Activated gamma-delta T cell (primary cell): ENCODE measurements around the gene ARHGEF11.

Source experiments
- DNase-seq: peaks from one replicate; lab custom pipeline; 2025; lab: John Stamatoyannopoulos, UW

Gene ARHGEF11

GRCh38 chr1:156895927-156896326 lies 149.6 kb downstream of the ARHGEF11 start:
- DNase-seq, result no peak

- no peak for DNase-seq
Observed at GRCh38 chr1:156895455-156895812, 150.1 kb downstream of the ARHGEF11 start.

- no peak for DNase-seq
Observed at GRCh38 chr1:156894711-156895454, 150.7 kb downstream of the ARHGEF11 start.

GRCh38 chr1:156894001-156894400 lies 151.5 kb downstream of the ARHGEF11 start:
- no peak for DNase-seq

GRCh38 chr1:156893048-156893953 lies 152.2 kb downstream of the ARHGEF11 start, which contains the start of gene PEAR1:
Gene PEAR1, plus strand, starts transcription at chr1:156893718. Its CDS starts 10,209 bp downstream, at chr1:156903927.
- DNase-seq, result no peak

GRCh38 chr1:156892190-156893047 lies 153.1 kb downstream of the ARHGEF11 start:
- DNase-seq, result peak; percentile 68

- DNase-seq, result no peak
Observed at GRCh38 chr1:156889802-156890580, 155.6 kb downstream of the ARHGEF11 start.

GRCh38 chr1:156887734-156888133 lies 157.8 kb downstream of the ARHGEF11 start:
- no peak for DNase-seq

- no peak for DNase-seq
Observed at GRCh38 chr1:156887317-156887716, 158.2 kb downstream of the ARHGEF11 start.

- DNase-seq, result no peak
Observed at GRCh38 chr1:156886583-156887281, 158.8 kb downstream of the ARHGEF11 start.

- no peak for DNase-seq
Observed at GRCh38 chr1:156885880-156886355, 159.6 kb downstream of the ARHGEF11 start.

GRCh38 chr1:156885314-156885713 lies 160.2 kb downstream of the ARHGEF11 start:
- no peak for DNase-seq
